ENCODE results near the gene SGSM1.

Gene SGSM1

GRCh38 chr22:24805790-24806662, at the start of gene SGSM1:
SGSM1 (plus strand) TSS chr22:24806211; CDS start chr22:24806326, 115 bp downstream.
- DNase-seq (ENCODE audit: low spot score) = no peak

- peak; percentile 76 for DNase-seq (ENCODE audit: low spot score)
These were observed 47.7 kb upstream of the SGSM1 start for GRCh38 chr22:24758164-24758799.

GRCh38 chr22:24759765-24760164, 46.2 kb upstream of the SGSM1 start:
- no peak for DNase-seq (ENCODE audit: low spot score)

- DNase-seq (ENCODE audit: low spot score) = no peak
These were observed 45.2 kb upstream of the SGSM1 start for GRCh38 chr22:24760708-24761306.

- no peak for DNase-seq (ENCODE audit: low spot score)
These were observed 43.9 kb upstream of the SGSM1 start for GRCh38 chr22:24761888-24762675.

GRCh38 chr22:24763872-24764485, 42.0 kb upstream of the SGSM1 start:
- no peak for DNase-seq (ENCODE audit: low spot score)

- DNase-seq (ENCODE audit: low spot score) = no peak
These were observed 40.8 kb upstream of the SGSM1 start for GRCh38 chr22:24765166-24765565.

GRCh38 chr22:24768537-24769374, 37.3 kb upstream of the SGSM1 start:
- DNase-seq (ENCODE audit: low spot score) = no peak

- DNase-seq (ENCODE audit: low spot score) = no peak
These were observed 33.4 kb upstream of the SGSM1 start for GRCh38 chr22:24772493-24773220.

GRCh38 chr22:24775769-24776492, 30.1 kb upstream of the SGSM1 start:
- DNase-seq (ENCODE audit: low spot score) = no peak

GRCh38 chr22:24776525-24776924, 29.5 kb upstream of the SGSM1 start:
- DNase-seq (ENCODE audit: low spot score) = no peak

- no peak for DNase-seq (ENCODE audit: low spot score)
These were observed 16.5 kb upstream of the SGSM1 start for GRCh38 chr22:24789516-24789915.

GRCh38 chr22:24791362-24791761, 14.6 kb upstream of the SGSM1 start:
- no peak for DNase-seq (ENCODE audit: low spot score)

- no peak for DNase-seq (ENCODE audit: low spot score)
These were observed 10.0 kb upstream of the SGSM1 start for GRCh38 chr22:24796056-24796455.

GRCh38 chr22:24796860-24797259, 9.2 kb upstream of the SGSM1 start:
- DNase-seq (ENCODE audit: low spot score) = no peak

- no peak for DNase-seq (ENCODE audit: low spot score)
These were observed 4.0 kb upstream of the SGSM1 start for GRCh38 chr22:24801901-24802465.

GRCh38 chr22:24803064-24803542, 2.9 kb upstream of the SGSM1 start:
- DNase-seq (ENCODE audit: low spot score) = peak; percentile 54

- DNase-seq (ENCODE audit: low spot score) = no peak
These were observed 621 bp downstream of the SGSM1 start for GRCh38 chr22:24806663-24807001.

Measured in hematopoietic multipotent progenitor cell treated with erythropoietin and hydrocortisone succinate and interleukin-3 and kit ligand, for 17 days (in vitro differentiated cells).